BJ (cell line): ENCODE data around the gene MMGT1. TPM values are rescaled to one million over a fixed set of nuclear protein-coding genes. Genes with fewer than 3 reads are reported as not detected.

ENCODE experiments used
- CTCF ChIA-PET: fragments of 350-600 bp; formaldehyde crosslinking; extraction: SDS; loops from one replicate; lab custom pipeline; 2021; ENCODE audit warnings: antibody characterized with exemption, inconsistent platforms; lab: Yijun Ruan, JAX
- POLR2A ChIA-PET: fragments of 300-600 bp; sonication (Branson Sonifier 250); formaldehyde crosslinking; extraction: SDS; loops from one replicate; lab custom pipeline; 2021; ENCODE audit warnings: antibody characterized with exemption; lab: Charles Lee
- DNase-seq: peaks from one replicate; pipeline ENCODE4 v3.0.0-alpha.2; 2011; ENCODE audit warnings: low read depth
- H3K27me3 ChIP-seq: 2 replicates; pipeline ENCODE4 v1.6.0; 2011; ENCODE audit warnings: low read length; ENCODE audit not compliant: control insufficient read depth, insufficient read depth
- H3K36me3 ChIP-seq: 2 replicates; pipeline ENCODE4 v1.5.1; 2011; ENCODE audit warnings: low read length; ENCODE audit not compliant: control insufficient read depth, insufficient read depth
- H3K4me3 ChIP-seq: 2 replicates; pipeline ENCODE4 v1.5.1; 2011; ENCODE audit warnings: low read depth, mild to moderate bottlenecking, control low read depth, low read length
- CTCF ChIP-seq: IDR thresholded peaks from 2 replicates; pipeline ENCODE4 v1.5.1; 2011; ENCODE audit warnings: low read depth, mild to moderate bottlenecking, control low read depth, inconsistent platforms, low read length, moderate library complexity; ENCODE audit not compliant: insufficient read depth
- polyA plus RNA-seq: library from polyadenylated mRNA; depleted of rRNA; stranded (reverse); fragments of >200 nt; gene quantifications from 2 replicates; pipeline ENCODE4 v1.2.3, GENCODE V29; 2011

The MMGT1 gene
- polyA plus RNA-seq, 1 experiment = 9.8 TPM

- Histone ChIP-seq H3K36me3 (no peaks in the 10 kb centered on the region; the same call in 1 of the 2 replicates), H3K27me3 (no peaks in the 10 kb centered on the region), H3K4me3 (no peak overlapping the region)
- CTCF ChIA-PET = no interaction called here
- no peak for TF ChIP-seq CTCF
- POLR2A ChIA-PET = no interaction called here
- no peak for DNase-seq
Measured at GRCh38 chrX:136015016-136015415, 41.2 kb upstream of the MMGT1 start.

- DNase-seq = no peak
- Histone ChIP-seq H3K27me3 (no peaks in the 10 kb centered on the region), H3K36me3 (no peaks in the 10 kb centered on the region), H3K4me3 (no peak overlapping the region)
- POLR2A ChIA-PET = no interaction called here
- TF ChIP-seq CTCF = no peak
- CTCF ChIA-PET = no interaction called here
Measured at GRCh38 chrX:135988245-135988644, 14.5 kb upstream of the MMGT1 start.

- H3K36me3 ChIP-seq = no peaks in the 10 kb centered on the region
- no peaks in the 10 kb centered on the region for H3K27me3 ChIP-seq
- DNase-seq = no peak
- peak overlapping the region; percentile 74 for H3K4me3 ChIP-seq
- TF ChIP-seq CTCF = no peak
- ChIA-PET POLR2A (no interaction called here), CTCF (interaction anchor here (1.5 kb wide), 1 partner anchor 197 kb away, joined by 3 read pairs; no protein-coding TSS in a partner anchor)
Measured at GRCh38 chrX:135985973-135986310, 12.2 kb upstream of the MMGT1 start.

GRCh38 chrX:135985157-135985972 lies 11.6 kb upstream of the MMGT1 start, which contains the start of gene SLC9A6:
SLC9A6 (plus strand) TSS chrX:135985435; CDS start chrX:135985659, 224 bp downstream.
- CTCF ChIA-PET = interaction anchor here (1.5 kb wide), 1 partner anchor 198 kb away, joined by 3 read pairs; no protein-coding TSS in a partner anchor
- no peak for TF ChIP-seq CTCF
- Histone ChIP-seq H3K4me3 (peak within 1 kb of the TSS; percentile 74), H3K36me3 (no peaks in the 10 kb centered on the region), H3K27me3 (no peaks in the 10 kb centered on the region)
- POLR2A ChIA-PET = no interaction called here
- DNase-seq = no peak

GRCh38 chrX:135984791-135985156 lies 11.0 kb upstream of the MMGT1 start:
- peak overlapping the region; percentile 74 for H3K4me3 ChIP-seq
- no peaks in the 10 kb centered on the region for H3K27me3 ChIP-seq
- DNase-seq = no peak
- CTCF ChIA-PET = interaction anchor here (1.5 kb wide), 1 partner anchor 198 kb away, joined by 3 read pairs; no protein-coding TSS in a partner anchor
- POLR2A ChIA-PET = no interaction called here
- TF ChIP-seq CTCF = no peak
- no peaks in the 10 kb centered on the region for H3K36me3 ChIP-seq
